Astrocyte (in vitro differentiated cells and primary cell): ENCODE data around the gene TUBB4B.

Experiments used
- CTCF ChIP-seq: IDR thresholded peaks from 2 replicates; pipeline ENCODE4 v1.5.1; 2011; ENCODE audit warnings: low read depth, mild to moderate bottlenecking, inconsistent platforms, low read length, moderate library complexity; ENCODE audit not compliant: insufficient read depth
- EZH2 ChIP-seq: IDR thresholded peaks from 2 replicates; pipeline ENCODE4 v1.6.1; 2012; ENCODE audit warnings: mild to moderate bottlenecking, low read length, inconsistent platforms; ENCODE audit not compliant: insufficient read depth

DNA sequence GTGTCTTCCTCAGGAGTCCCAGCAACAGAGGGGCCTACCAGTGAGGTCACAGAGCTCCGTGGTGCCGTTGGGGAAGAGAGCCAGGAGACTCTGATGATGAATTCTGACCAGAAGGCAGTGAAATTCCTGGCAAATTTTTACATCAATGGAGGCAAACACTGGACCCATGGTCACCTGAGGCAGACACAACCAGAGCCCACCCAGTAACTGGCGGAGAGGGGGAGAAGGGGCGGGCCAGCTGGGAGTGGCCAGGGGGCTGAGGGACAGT, 10.0 kb downstream of the TUBB4B start, which contains the start of gene STPG3:
- no peak for TF ChIP-seq CTCF
- no peak for TF ChIP-seq EZH2
